Measurements from ENCODE around the gene CBLB. TPM values are rescaled to one million over a fixed set of nuclear protein-coding genes. Genes with fewer than 3 reads are reported as not detected.
"Not testable (repeated sequence)": the region's sequence is repeated elsewhere in the genome, so short reads cannot be mapped to it uniquely, and the experiment has no call there.

Gene CBLB
- polyA plus RNA-seq, 12 donors: 17.2 to 48.9 (median 26.1) TPM; not detected in 1

- DNase-seq: no peak
These were observed 110.4 kb downstream of the CBLB start for GRCh38 chr3:105758451-105758850.

DNA sequence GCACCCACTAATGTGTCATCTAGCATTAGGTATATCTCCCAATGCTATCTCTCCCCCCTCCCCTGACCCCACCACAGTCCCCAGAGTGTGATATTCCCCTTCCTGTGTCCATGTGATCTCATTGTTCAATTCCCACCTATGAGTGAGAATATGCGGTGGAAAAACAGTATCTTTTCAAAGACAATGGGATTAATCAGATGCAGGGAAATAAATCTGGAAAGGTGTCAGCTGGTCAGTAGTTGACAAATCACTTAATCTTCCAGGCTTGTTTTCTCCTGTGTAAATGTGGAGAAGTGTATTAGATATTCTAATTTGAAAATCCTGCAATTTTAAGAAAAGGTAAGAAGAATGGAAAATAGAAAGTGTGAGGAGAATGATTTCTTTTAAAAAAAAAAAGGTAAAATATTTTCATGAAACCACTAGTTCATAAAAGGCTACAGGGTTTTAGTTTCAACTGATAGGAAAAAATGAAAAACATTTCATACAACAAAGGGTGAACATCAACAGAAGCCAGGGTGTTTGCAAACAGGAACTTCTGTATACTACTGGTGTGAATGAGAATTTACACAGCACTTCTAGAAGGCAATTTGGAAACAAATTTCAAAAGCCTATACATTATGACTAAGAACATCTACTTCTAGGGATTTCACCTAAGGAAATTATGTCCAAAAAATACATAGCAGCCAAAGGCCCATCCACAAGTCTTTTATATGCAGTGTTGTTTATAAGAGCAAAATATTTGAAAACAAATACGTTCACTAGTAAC lies 113.5 kb downstream of the CBLB start:
- no peak for DNase-seq

DNA sequence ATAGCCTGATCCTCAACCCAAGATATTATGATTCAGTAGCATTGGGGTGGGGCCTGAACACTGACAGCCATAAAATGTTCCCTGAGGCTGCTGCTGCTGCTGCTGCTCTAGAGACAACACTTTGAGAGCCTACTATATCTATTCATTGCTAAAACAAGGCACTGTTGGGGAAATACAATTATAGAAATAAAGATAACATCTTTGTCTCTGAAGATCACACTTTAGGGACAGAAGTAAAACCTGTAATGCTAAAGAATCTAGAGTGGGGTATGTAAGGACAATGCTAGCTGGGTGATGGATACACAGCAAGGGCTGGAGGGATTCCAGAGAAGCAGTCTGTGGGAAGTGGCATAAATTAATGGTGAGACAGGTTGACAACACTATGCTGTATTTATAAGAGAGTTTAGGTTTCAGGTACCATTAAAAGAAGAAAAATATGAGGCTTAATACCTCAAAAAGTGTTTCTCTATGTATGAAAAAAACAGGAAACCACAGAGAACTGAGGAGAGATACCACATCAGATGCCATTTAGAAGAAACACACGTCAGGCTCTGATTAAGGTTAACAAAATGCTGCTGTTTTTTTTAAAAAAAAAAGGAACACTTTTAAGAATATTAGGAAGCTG lies 115.9 kb downstream of the CBLB start:
- DNase-seq: no peak

GRCh38 chr3:105747696-105748095 lies 121.1 kb downstream of the CBLB start:
- DNase-seq: peak; percentile 26

GRCh38 chr3:105747060-105747541 lies 121.7 kb downstream of the CBLB start:
- peak; percentile 75 for DNase-seq

DNA sequence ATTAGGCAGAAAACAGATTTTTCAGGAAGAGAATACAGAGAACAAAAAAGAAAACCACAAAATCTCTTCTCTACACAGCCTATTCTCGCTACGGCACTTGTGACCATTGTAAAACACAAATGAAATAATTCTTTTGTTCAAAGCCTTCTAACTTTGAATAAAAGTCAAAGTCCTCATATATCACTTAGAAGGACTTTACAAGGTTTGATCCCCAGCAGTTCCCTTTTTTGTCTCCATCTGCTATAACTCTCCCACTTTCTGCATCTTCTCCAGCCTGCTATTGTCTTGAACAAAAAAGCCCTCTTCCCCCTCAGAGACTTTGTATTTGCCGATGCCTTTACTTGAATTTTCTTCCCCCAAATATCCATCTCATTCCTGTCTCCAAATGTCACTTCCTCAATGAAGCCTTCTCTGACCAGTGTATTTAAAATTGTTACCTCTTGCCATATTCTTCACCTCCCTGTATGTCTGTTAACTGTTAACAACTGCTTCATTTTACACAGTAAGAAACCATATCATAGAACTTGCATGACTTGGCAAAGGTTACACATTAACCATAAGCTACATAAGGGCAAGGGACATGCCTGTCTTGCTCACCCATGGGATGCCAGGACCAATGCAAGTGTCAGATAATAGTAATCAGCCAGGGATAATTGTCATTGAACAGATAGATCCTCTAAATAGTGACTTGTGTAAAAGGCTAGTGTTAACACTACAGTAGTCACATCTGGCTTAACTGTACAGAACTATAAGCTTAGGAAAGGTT lies 122.4 kb downstream of the CBLB start:
- DNase-seq: peak; percentile 25

DNA sequence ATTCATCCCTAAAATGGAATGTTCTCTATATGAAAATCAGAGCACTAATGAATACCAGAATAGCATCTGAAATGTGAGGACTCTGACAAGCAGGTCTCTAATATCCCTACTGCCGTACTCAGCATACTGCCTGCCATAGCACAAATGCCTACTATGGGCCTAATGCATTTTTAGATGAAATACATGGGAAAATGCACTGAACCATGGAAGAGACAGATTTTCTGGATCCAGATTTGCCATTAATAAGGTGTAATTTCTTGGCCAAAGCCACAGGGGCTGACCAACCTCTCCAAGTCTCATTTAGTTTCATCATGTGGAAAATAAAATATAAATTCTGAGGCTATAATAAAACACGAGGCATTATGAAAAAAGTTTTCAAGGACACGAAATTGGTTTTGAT lies 123.8 kb downstream of the CBLB start:
- DNase-seq: no peak

DNA sequence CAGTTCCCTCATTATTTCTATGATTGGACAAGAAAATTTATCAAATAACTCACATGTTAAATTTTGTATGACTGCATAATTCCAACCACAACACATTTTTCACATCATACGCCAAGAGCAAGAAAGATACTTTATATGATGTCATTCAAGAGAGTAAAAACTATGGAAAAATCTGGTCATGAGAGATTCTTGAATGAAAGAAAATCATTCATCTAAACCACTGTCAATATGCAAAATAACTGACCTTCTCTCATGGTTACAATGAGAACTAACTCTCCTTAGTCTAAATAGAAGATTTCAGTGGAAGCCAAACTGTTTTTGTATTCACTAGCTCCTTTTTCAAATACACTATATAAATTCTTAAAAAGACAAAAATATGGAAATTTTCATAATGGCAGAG lies 124.6 kb downstream of the CBLB start:
- no peak for DNase-seq

DNA sequence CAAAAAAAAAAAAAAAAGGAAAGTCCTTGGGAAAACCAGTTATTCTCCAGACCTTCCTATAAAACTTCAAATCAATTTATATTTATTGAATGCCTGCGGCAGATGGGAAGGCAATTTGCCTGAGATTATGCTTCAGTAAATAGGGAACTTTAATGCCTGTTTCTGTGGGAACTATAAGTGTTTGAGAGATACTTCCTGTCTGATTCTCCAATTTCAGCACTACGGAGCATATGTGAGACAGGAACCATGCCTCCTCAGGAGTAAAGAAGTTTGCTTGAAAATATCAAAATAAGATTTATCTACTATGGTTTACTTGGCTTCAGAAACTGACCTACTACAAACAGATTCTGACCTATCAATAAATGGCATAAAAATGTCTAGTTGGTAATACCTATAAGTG lies 135.5 kb downstream of the CBLB start:
- DNase-seq: no peak

DNA sequence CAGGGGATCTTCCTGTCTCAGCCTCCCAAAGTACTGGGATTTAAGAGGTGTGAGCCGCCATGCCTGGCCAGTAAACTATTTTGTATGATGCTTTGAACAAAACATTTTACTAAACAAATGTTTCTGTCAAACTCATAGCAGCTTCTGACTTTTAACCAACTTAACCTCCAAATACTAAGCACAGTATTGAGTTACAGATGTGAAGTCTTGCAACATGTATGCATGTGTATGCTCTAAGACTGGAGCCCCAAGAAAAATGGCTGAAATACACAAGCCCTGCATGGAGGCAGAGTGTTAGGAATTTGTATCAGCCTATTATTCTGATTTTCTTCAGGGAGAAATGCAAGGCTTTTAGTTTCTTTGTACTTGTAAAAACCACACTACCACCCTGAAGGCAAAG lies 137.1 kb downstream of the CBLB start:
- DNase-seq: no peak

GRCh38 chr3:105730801-105731354 lies 137.9 kb downstream of the CBLB start:
- DNase-seq: no peak

- peak; percentile 26 for DNase-seq
These were observed 139.1 kb downstream of the CBLB start for GRCh38 chr3:105729667-105730066.

DNA sequence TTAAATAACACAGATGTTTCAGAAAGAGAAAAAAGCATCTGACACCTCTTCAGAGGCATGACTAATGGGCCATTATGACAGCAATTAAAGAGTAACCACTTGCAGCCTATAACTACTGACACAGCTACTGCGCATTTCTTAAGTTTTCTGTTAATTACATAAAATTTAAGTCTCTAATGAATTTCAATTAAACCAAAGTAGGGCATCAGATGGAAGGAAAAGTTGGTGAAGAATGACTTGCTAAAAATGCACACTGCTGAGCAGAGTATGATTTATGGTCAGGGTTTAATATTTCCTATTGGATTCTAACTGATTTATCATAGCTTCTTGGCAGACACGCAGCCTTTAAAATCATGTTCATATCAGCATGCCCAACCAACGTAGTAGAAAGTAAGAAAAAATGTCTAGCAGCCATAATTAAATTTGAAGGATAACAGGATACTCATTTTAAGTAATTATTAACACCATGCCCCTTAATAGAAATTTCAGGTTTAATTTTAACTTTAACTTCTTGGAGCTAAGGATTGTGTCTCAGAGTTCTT lies 140.0 kb downstream of the CBLB start:
- DNase-seq: no peak

DNA sequence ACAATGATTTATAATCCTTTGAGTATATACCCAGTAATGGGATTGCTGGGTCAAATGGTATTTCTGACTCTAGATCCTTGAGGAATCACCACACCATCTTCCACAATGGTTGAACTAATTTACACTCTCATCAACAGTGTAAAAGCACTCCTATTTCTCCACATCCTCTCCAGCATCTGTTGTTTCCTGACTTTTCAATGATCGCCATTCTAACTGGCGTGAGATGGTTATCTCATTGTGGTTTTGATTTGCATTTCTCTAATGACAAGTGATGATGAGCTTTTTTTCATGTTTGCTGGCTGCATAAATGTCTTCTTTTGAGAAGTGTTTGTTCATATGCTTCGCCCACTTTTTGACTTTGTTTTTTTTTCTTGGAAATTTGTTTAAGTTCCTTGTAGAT lies 141.8 kb downstream of the CBLB start:
- not testable (repeated sequence) for DNase-seq

DNA sequence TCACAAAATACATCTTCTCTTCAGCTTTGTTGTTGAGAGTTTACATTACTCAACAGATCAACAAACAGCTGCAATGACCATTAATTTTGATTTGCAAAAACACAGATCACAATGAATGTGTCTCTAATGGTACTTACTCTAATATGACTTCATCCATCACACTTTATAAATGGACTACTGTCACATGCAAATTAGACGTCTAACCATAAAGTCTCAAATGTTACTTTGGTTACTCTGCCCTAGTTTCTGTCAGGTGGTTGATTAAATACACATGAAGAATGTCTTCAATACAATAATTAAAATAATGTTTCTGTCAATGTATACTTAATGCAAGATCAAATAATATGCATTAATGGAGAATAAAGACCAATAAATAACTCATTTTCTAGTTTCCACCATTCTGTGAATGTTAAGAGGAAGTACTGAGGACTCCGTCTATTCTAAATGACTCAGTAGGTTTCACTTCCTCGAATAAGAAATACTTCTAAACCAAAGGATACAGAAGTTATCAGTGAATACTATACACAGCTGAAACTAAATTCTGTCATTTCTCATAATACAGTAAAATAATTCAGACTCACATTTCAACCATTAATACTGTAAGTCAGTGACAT lies 145.8 kb downstream of the CBLB start:
- DNase-seq: no peak

- DNase-seq: no peak
These were observed 149.0 kb downstream of the CBLB start for GRCh38 chr3:105719791-105720190.

GRCh38 chr3:105715372-105715771 lies 153.4 kb downstream of the CBLB start:
- no peak for DNase-seq

DNA sequence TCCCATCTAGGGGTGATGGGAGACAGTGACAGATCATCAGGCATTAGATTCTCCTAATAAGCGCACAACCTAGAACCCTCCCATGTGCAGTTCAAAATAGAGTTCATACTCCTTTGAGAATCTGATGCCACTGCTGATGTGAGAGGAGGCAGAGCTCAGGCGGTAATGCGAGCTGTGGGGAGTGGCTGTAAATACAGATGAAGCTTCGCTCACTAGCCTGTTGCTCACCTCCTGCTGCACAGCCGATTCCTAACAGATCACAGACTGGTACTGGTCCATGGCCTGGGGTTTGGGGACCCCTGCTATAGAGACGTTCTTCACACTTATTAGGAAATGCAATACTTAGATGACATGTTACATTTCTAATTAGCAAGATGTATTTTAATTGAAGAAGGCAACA lies 154.4 kb downstream of the CBLB start:
- no peak for DNase-seq

DNA sequence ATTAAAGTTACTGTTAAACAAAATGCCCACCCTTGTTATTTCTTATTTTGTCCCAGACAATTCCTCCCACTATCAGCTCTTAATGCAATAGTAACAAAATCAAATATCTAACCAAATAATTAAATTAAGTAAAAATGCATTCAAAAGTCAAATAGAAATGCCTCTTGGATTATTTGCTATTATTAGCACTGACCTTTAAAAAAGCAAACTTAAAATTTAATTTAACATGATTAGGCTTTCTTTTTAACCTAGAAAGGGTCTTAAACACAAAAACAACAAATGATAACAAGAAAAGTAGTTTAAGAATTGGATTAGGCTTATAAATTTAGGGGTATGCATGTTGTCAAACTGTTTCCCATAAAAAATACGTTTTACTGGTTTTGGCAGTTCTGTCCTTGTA lies 159.8 kb downstream of the CBLB start:
- DNase-seq: no peak

DNA sequence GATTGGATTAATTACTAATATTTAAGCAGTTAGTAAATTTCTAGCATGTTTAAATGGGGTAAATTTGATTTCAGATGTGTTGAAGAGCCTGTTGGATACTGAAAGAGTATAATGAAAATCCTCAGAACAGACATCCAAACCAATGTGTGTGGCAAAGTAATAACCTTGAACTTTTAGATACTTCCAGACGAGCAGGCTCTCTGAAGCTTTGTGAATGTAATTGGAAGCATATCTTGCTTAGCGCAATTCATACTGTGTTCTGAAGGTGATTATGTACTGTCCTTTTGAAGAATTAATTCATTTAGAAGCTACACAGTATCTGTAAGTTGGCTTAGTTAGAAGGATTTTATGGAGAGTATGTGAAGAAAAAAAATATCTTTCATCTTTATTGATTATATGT lies 161.8 kb downstream of the CBLB start:
- no peak for DNase-seq

GRCh38 chr3:105704726-105705410 lies 163.9 kb downstream of the CBLB start:
- DNase-seq: no peak

Measured in muscle of arm (tissue), 12 donors.